Cardiac fibroblast (primary cell): Measurements from ENCODE around the gene TTLL11.

Experiments
- DNase-seq, 2 donors: peaks; one replicate each; pipeline versions ENCODE4 v3.0.0 to v3.0.0-alpha.2; 2010; ENCODE audit warnings: low read depth in 2 of 2
- H3K4me3 ChIP-seq, 2 donors: replicated peaks in 1 of 2; 1 replicate in 1 of 2; 2 replicates in 1 of 2; pipeline ENCODE4 v1.5.1; 2011; ENCODE audit warnings: low read depth in 2 of 2, low read length in 2 of 2, mild to moderate bottlenecking in 2 of 2, moderate library complexity in 1 of 2
- CTCF ChIP-seq: IDR thresholded peaks from one replicate; pipeline ENCODE4 v1.5.1; 2011; ENCODE audit warnings: low read depth, mild to moderate bottlenecking, low read length, inconsistent platforms

The TTLL11 gene

GRCh38 chr9:122028089-122028488 is 65.0 kb downstream of the TTLL11 start:
- H3K4me3 ChIP-seq = no peak overlapping the region
- DNase-seq = no peak
- TF ChIP-seq CTCF = no peak

GRCh38 chr9:122020398-122020797 is 72.7 kb downstream of the TTLL11 start:
- no peak for TF ChIP-seq CTCF
- H3K4me3 ChIP-seq = no peak overlapping the region
- peak; percentile 47 to 54 for DNase-seq

- peak; percentile 15 to 26 for DNase-seq
- no peak overlapping the region for H3K4me3 ChIP-seq
- peak; percentile 23 for TF ChIP-seq CTCF
These were observed 76.4 kb downstream of the TTLL11 start for GRCh38 chr9:122016744-122017143.

GRCh38 chr9:122016309-122016708 is 76.8 kb downstream of the TTLL11 start:
- no peak for TF ChIP-seq CTCF
- no peak overlapping the region for H3K4me3 ChIP-seq
- no peak for DNase-seq

GRCh38 chr9:122015170-122015821 is 77.8 kb downstream of the TTLL11 start:
- TF ChIP-seq CTCF = no peak
- no peak for DNase-seq
- no peak overlapping the region for H3K4me3 ChIP-seq

GRCh38 chr9:122011818-122012498 is 81.2 kb downstream of the TTLL11 start:
- no peak for DNase-seq

More at GRCh38 chr9:122011818-122012498, 81.2 kb downstream of the TTLL11 start:
- TF ChIP-seq CTCF = no peak
- no peak overlapping the region for H3K4me3 ChIP-seq
